Measurements from ENCODE around the gene PIAS3. TPM values are rescaled to one million over a fixed set of nuclear protein-coding genes. Genes with fewer than 3 reads are reported as not detected.

The PIAS3 gene
- total and polyA plus RNA-seq, 2 donors (not counting 3 experiments of a cell fraction or from before 2014, with no cell fraction given) = 50.1 to 71.8 TPM

DNA sequence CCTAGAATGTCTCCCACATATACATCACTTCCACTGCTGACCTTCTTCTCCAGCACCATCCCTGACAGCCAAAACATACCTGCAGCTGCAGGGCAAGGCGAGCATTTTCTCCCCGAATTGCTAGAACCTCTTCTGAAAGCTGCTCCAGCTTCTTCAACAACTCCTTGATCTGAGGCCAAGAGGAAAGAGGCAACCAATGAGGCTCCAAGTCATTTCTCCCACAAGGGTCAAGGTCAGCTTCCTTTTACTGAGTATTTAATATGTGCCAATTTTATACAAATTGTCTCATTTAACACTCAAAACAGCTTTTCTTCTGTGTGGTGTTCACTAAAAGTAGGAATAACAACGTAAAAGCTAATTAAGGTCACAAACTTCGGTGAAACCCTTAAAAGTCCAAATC is 9.4 kb upstream of the PIAS3 start:
- peaks cover 8% of the 10 kb centered on the region for H3K4me1 ChIP-seq (ENCODE audit: control insufficient read depth, extremely low read depth, insufficient read depth, low read length)
- POLR2A ChIA-PET = no interaction called here

DNA sequence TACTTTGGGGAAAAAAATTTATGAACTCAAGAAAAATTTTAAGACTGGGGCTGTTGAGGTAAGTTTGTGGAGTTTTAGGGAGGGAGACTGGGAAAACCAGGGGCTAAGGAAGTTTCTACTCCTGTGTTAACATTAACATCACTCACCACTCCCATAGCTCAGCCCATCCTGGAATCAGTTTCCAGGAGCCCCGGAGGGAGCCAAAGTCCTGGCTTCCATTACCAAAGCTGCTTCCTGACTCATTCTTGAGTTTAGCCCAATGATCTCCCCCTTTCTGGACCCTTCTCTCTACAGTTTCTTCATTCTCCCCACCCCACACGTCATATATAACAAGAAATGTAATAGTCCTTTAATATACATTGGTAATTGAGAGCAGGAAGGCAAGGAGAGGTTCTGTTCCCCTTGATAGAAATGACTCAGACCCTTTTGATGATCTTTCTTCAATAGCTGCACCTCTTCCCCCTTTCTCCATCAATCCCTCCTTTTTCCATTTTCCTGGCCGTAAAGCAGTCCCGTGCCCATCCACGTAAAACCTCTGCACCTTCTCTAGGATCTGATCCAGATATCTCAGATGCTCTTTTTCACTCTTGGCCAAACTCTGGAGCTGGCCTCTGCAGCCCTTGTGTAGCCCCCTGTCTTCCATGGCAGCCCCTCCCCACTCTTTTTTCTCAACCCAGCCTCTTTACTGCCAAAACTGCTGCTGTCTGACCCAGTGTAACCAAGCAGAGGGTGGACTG is 4.6 kb upstream of the PIAS3 start:
- Histone ChIP-seq H3K9me3 (replicated peaks; ENCODE audit: control insufficient read depth, insufficient read depth, low read length) (no peaks in the 10 kb centered on the region), H4K20me1 (replicated peaks; ENCODE audit: control insufficient read depth, extremely low read depth, insufficient read depth, low read length) (no peaks in the 10 kb centered on the region), H3K4me1 (ENCODE audit: control insufficient read depth, extremely low read depth, insufficient read depth, low read length) (peaks cover 8% of the 10 kb centered on the region), H3K27ac (ENCODE audit: insufficient read depth, low read depth, low read length) (no peak overlapping the region), H3K4me3 (replicated peaks in 1 of 3; ENCODE audit: insufficient read depth in 1 of 3, low read depth in 1 of 3, low read length in 3 of 3) (no peak overlapping the region), H3K9ac (replicated peaks; ENCODE audit: extremely low read depth, insufficient read depth, low read length) (no peak overlapping the region), H3K79me2 (ENCODE audit: control insufficient read depth, insufficient read depth, low read length) (peaks cover under 1% of the 10 kb centered on the region), H3K4me2 (ENCODE audit: insufficient read depth, low read length) (no peak overlapping the region), H3K9me1 (replicated peaks; ENCODE audit: control insufficient read depth, extremely low read depth, insufficient read depth, low read length) (no peaks in the 10 kb centered on the region), H3K27me3 (ENCODE audit: control insufficient read depth in 2 of 2, insufficient read depth in 2 of 2, low read length in 2 of 2) (peaks cover 7 to 11% of the 10 kb centered on the region in 2 experiments), H3K36me3 (ENCODE audit: control insufficient read depth in 2 of 2, extremely low read depth in 1 of 2, insufficient read depth in 2 of 2, low read length in 2 of 2) (no peaks in the 10 kb centered on the region), H2AFZ (ENCODE audit: low read depth, low read length) (no peak overlapping the region)
- intact Hi-C loops (cut with micrococcal nuclease) (no loop called here), dilution Hi-C loops (cut with MboI; ENCODE audit: extremely low pct_ligation_motif_present, low sequenced_read_pairs) (no loop called here)
- ChIA-PET POLR2A (no interaction called here), CTCF (interaction anchor here (1.3 to 4.2 kb wide), 5 partner anchors 8 to 28 kb away, joined by 3 to 13 read pairs (median 5); partner anchors contain the start of gene NUDT17)
- no peak for DNase-seq (ENCODE audit: low read depth, low spot score)
- FAIRE-seq = no peak
- no peak for TF ChIP-seq FOS (IDR thresholded peaks at IDR 0.05; ENCODE audit: borderline replicate concordance, insufficient read depth, low read length)
- no peak for TF ChIP-seq GATA2 (IDR thresholded peaks at IDR 0.05; ENCODE audit: insufficient read depth, insufficient read length, low read depth, low read length)
- no peak for TF ChIP-seq MYC (IDR thresholded peaks at IDR 0.05; ENCODE audit: low read depth, low read length)
- TF ChIP-seq, protein P1, sequence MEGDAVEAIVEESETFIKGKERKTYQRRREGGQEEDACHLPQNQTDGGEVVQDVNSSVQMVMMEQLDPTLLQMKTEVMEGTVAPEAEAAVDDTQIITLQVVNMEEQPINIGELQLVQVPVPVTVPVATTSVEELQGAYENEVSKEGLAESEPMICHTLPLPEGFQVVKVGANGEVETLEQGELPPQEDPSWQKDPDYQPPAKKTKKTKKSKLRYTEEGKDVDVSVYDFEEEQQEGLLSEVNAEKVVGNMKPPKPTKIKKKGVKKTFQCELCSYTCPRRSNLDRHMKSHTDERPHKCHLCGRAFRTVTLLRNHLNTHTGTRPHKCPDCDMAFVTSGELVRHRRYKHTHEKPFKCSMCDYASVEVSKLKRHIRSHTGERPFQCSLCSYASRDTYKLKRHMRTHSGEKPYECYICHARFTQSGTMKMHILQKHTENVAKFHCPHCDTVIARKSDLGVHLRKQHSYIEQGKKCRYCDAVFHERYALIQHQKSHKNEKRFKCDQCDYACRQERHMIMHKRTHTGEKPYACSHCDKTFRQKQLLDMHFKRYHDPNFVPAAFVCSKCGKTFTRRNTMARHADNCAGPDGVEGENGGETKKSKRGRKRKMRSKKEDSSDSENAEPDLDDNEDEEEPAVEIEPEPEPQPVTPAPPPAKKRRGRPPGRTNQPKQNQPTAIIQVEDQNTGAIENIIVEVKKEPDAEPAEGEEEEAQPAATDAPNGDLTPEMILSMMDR (IDR thresholded peaks at IDR 0.05; ENCODE audit: extremely low read depth in 1 of 2, insufficient read depth in 1 of 2, low read depth in 1 of 2, low read length in 2 of 2) = no peak
- TF ChIP-seq POLR2AphosphoS5 (IDR thresholded peaks at IDR 0.05; ENCODE audit: insufficient read depth, low read depth, low read length) = no peak
- TF ChIP-seq EZH2 (IDR thresholded peaks at IDR 0.05; ENCODE audit: borderline replicate concordance, low read depth, low read length, severe bottlenecking) = no peak
- TF ChIP-seq POLR2A (IDR thresholded peaks at IDR 0.05; ENCODE audit: low read depth, low read length) = no peak
- TF ChIP-seq, protein P2, sequence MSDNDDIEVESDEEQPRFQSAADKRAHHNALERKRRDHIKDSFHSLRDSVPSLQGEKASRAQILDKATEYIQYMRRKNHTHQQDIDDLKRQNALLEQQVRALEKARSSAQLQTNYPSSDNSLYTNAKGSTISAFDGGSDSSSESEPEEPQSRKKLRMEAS (IDR thresholded peaks at IDR 0.05; ENCODE audit: insufficient read depth, insufficient read length) = no peak
- no peak for TF ChIP-seq JUN (IDR thresholded peaks at IDR 0.05; ENCODE audit: borderline replicate concordance, insufficient read depth, insufficient read length, low read depth)
- BruUV-seq (replicated peaks) = no TSS peak

More for the DNA sequence above, 9.4 kb upstream of the PIAS3 start:
- CTCF ChIA-PET = interaction anchor here (0.9 to 2.5 kb wide), 5 partner anchors 10 to 23 kb away, joined by 3 to 10 read pairs (median 4); partner anchors contain the start of gene NUDT17
- Histone ChIP-seq H3K79me2 (ENCODE audit: control insufficient read depth, insufficient read depth, low read length) (no peaks in the 10 kb centered on the region), H3K4me2 (ENCODE audit: insufficient read depth, low read length) (no peak overlapping the region), H3K9me3 (replicated peaks; ENCODE audit: control insufficient read depth, insufficient read depth, low read length) (no peaks in the 10 kb centered on the region), H3K4me3 (replicated peaks in 1 of 3; ENCODE audit: insufficient read depth in 1 of 3, low read depth in 1 of 3, low read length in 3 of 3) (no peak overlapping the region), H3K9me1 (replicated peaks; ENCODE audit: control insufficient read depth, extremely low read depth, insufficient read depth, low read length) (no peaks in the 10 kb centered on the region), H3K27ac (ENCODE audit: insufficient read depth, low read depth, low read length) (no peak overlapping the region), H4K20me1 (replicated peaks; ENCODE audit: control insufficient read depth, extremely low read depth, insufficient read depth, low read length) (no peaks in the 10 kb centered on the region), H3K36me3 (ENCODE audit: control insufficient read depth in 2 of 2, extremely low read depth in 1 of 2, insufficient read depth in 2 of 2, low read length in 2 of 2) (no peaks in the 10 kb centered on the region), H3K9ac (replicated peaks; ENCODE audit: extremely low read depth, insufficient read depth, low read length) (no peak overlapping the region), H3K27me3 (ENCODE audit: control insufficient read depth in 2 of 2, insufficient read depth in 2 of 2, low read length in 2 of 2) (peaks cover 7 to 11% of the 10 kb centered on the region in 2 experiments), H2AFZ (ENCODE audit: low read depth, low read length) (no peak overlapping the region)
- TF ChIP-seq MYC (IDR thresholded peaks at IDR 0.05; ENCODE audit: low read depth, low read length) (no peak), GATA2 (IDR thresholded peaks at IDR 0.05; ENCODE audit: insufficient read depth, insufficient read length, low read depth, low read length) (no peak), POLR2AphosphoS5 (IDR thresholded peaks at IDR 0.05; ENCODE audit: insufficient read depth, low read depth, low read length) (no peak)
- no peak for FAIRE-seq
- dilution Hi-C loops (cut with MboI; ENCODE audit: extremely low pct_ligation_motif_present, low sequenced_read_pairs) = no loop called here
- no peak for DNase-seq (ENCODE audit: low read depth, low spot score)
- BruUV-seq (replicated peaks) = no TSS peak
- intact Hi-C loops (cut with micrococcal nuclease) = no loop called here
